ENCODE data around the gene CALD1.

DNA sequence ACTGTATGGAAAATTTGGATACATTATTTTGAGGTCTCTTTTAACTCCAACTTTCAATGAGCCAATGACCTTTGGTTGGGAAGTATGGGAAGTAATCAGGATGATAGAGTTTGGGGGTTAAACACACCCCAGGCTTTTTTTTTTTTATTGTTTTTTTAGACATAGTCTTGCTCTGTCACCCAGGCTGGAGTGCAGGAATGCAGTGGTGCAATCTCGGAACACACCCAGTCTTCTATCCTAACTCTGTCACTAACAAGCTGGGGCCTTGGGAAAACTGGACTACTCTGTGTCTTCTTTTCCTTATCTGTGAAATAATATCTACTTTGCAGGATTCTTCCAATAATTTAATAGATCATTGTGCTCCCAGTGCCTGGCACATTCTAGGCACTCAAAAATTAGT lies 169.3 kb downstream of the CALD1 start:
- TF ChIP-seq, protein P1, sequence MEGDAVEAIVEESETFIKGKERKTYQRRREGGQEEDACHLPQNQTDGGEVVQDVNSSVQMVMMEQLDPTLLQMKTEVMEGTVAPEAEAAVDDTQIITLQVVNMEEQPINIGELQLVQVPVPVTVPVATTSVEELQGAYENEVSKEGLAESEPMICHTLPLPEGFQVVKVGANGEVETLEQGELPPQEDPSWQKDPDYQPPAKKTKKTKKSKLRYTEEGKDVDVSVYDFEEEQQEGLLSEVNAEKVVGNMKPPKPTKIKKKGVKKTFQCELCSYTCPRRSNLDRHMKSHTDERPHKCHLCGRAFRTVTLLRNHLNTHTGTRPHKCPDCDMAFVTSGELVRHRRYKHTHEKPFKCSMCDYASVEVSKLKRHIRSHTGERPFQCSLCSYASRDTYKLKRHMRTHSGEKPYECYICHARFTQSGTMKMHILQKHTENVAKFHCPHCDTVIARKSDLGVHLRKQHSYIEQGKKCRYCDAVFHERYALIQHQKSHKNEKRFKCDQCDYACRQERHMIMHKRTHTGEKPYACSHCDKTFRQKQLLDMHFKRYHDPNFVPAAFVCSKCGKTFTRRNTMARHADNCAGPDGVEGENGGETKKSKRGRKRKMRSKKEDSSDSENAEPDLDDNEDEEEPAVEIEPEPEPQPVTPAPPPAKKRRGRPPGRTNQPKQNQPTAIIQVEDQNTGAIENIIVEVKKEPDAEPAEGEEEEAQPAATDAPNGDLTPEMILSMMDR (IDR thresholded peaks at IDR 0.05; ENCODE audit: low read length): no peak
- TF ChIP-seq EZH2 (IDR thresholded peaks at IDR 0.05; ENCODE audit: borderline replicate concordance, low read length): no peak

Measured in OCI-LY1 (cell line).